Activated CD4-positive, alpha-beta T cell treated with anti-CD3 and anti-CD28 coated beads, Interleukin-2, amount 10 ng/mL, durations not matched to agents 24 days and 14 days (primary cell): ENCODE data around the gene HYCC2. TPM values are rescaled to one million over a fixed set of nuclear protein-coding genes. Genes with fewer than 3 reads are reported as not detected.
"Not testable (repeated sequence)": the region's sequence is repeated elsewhere in the genome, so short reads cannot be mapped to it uniquely, and the experiment has no call there.

ENCODE experiments used
- DNase-seq: peaks from one replicate; pipeline ENCODE4 v3.0.0; 2022
- H3K27ac Mint-ChIP-seq: one replicate; pipeline ENCODE4 v1.8.0; 2022; ENCODE audit warnings: mild to moderate bottlenecking, mixed read lengths
- H3K27me3 Mint-ChIP-seq: one replicate; pipeline ENCODE4 v1.8.0; 2022; ENCODE audit warnings: mixed read lengths
- H3K36me3 Mint-ChIP-seq: one replicate; pipeline ENCODE4 v1.8.0; 2022; ENCODE audit warnings: low read depth, mild to moderate bottlenecking, mixed read lengths
- H3K4me1 Mint-ChIP-seq: one replicate; pipeline ENCODE4 v1.8.0; 2021; ENCODE audit warnings: mixed read lengths
- H3K4me3 Mint-ChIP-seq: one replicate; pipeline ENCODE4 v1.8.0; 2022; ENCODE audit warnings: mild to moderate bottlenecking, moderate library complexity, mixed read lengths
- H3K9me3 Mint-ChIP-seq: one replicate; pipeline ENCODE4 v1.8.0; 2021; ENCODE audit warnings: mixed read lengths
- intact Hi-C: fragments of 100-400 bp; cut with micrococcal nuclease; formaldehyde crosslinking; loops from one replicate; pipeline ENCODE4 v1.15.1; 2023
- total RNA-seq: library from RNA; stranded (reverse); gene quantifications from 2 replicates; pipeline ENCODE4 v1.2.3, GENCODE V29; 2022

HYCC2 gene
- total RNA-seq, 1 donor from 2014 or later: 24.4 TPM

GRCh38 chr2:201057715-201058248, 13.7 kb downstream of the HYCC2 start:
- Mint-ChIP-seq H3K4me3 (no peak overlapping the region), H3K36me3 (peaks cover 24% of the 10 kb centered on the region), H3K4me1 (peaks cover 12% of the 10 kb centered on the region), H3K27ac (peak overlapping the region; percentile 13), H3K9me3 (no peaks in the 10 kb centered on the region), H3K27me3 (no peaks in the 10 kb centered on the region)
- intact Hi-C loops: no loop called here
- no peak for DNase-seq

GRCh38 chr2:201057087-201057521, 14.4 kb downstream of the HYCC2 start:
- no peak for DNase-seq
- no peak overlapping the region for H3K4me3 Mint-ChIP-seq
- peaks cover 26% of the 10 kb centered on the region for H3K36me3 Mint-ChIP-seq
- intact Hi-C loops: no loop called here
- H3K9me3 Mint-ChIP-seq: no peaks in the 10 kb centered on the region
- peaks cover 17% of the 10 kb centered on the region for H3K4me1 Mint-ChIP-seq
- H3K27me3 Mint-ChIP-seq: no peaks in the 10 kb centered on the region
- H3K27ac Mint-ChIP-seq: no peak overlapping the region

- Mint-ChIP-seq H3K36me3 (peaks cover 34% of the 10 kb centered on the region), H3K9me3 (peaks cover 4% of the 10 kb centered on the region)
Measured at GRCh38 chr2:201049455-201049854, 22.0 kb downstream of the HYCC2 start.

GRCh38 chr2:201046881-201047280, 24.6 kb downstream of the HYCC2 start:
- Mint-ChIP-seq H3K27ac (no peak overlapping the region), H3K4me3 (no peak overlapping the region), H3K27me3 (no peaks in the 10 kb centered on the region), H3K4me1 (no peaks in the 10 kb centered on the region), H3K9me3 (peaks cover 4% of the 10 kb centered on the region), H3K36me3 (peaks cover 38% of the 10 kb centered on the region)
- intact Hi-C loops: no loop called here
- DNase-seq: no peak

More at GRCh38 chr2:201049455-201049854, 22.0 kb downstream of the HYCC2 start:
- intact Hi-C loops: no loop called here
- no peak overlapping the region for H3K27ac Mint-ChIP-seq
- DNase-seq: no peak
- peaks cover 6% of the 10 kb centered on the region for H3K4me1 Mint-ChIP-seq
- H3K4me3 Mint-ChIP-seq: no peak overlapping the region
- no peaks in the 10 kb centered on the region for H3K27me3 Mint-ChIP-seq

- H3K27me3 Mint-ChIP-seq, DNase-seq, H3K4me3 Mint-ChIP-seq, H3K4me1 Mint-ChIP-seq, H3K9me3 Mint-ChIP-seq, H3K27ac Mint-ChIP-seq, intact Hi-C loops: not testable (repeated sequence)
- H3K36me3 Mint-ChIP-seq: peaks cover 42% of the 10 kb centered on the region
Measured at GRCh38 chr2:201043050-201043449, 28.4 kb downstream of the HYCC2 start.

GRCh38 chr2:201042451-201042850, 29.0 kb downstream of the HYCC2 start:
- H3K27ac Mint-ChIP-seq, H3K27me3 Mint-ChIP-seq, H3K4me3 Mint-ChIP-seq, H3K4me1 Mint-ChIP-seq, DNase-seq, intact Hi-C loops, H3K9me3 Mint-ChIP-seq: not testable (repeated sequence)
- peaks cover 40% of the 10 kb centered on the region for H3K36me3 Mint-ChIP-seq

GRCh38 chr2:201040867-201041628, 30.4 kb downstream of the HYCC2 start:
- H3K36me3 Mint-ChIP-seq: peaks cover 41% of the 10 kb centered on the region
- intact Hi-C loops: no loop called here
- H3K27ac Mint-ChIP-seq: no peak overlapping the region

GRCh38 chr2:201038855-201039254, 32.6 kb downstream of the HYCC2 start:
- H3K4me3 Mint-ChIP-seq: no peak overlapping the region
- no peaks in the 10 kb centered on the region for H3K4me1 Mint-ChIP-seq
- H3K27me3 Mint-ChIP-seq: no peaks in the 10 kb centered on the region
- no peaks in the 10 kb centered on the region for H3K9me3 Mint-ChIP-seq
- intact Hi-C loops: no loop called here
- H3K27ac Mint-ChIP-seq: no peak overlapping the region
- DNase-seq: no peak
- peaks cover 46% of the 10 kb centered on the region for H3K36me3 Mint-ChIP-seq

More at GRCh38 chr2:201040867-201041628, 30.4 kb downstream of the HYCC2 start:
- H3K9me3 Mint-ChIP-seq: no peaks in the 10 kb centered on the region
- H3K4me3 Mint-ChIP-seq: no peak overlapping the region
- DNase-seq: no peak
- H3K4me1 Mint-ChIP-seq: no peaks in the 10 kb centered on the region
- no peaks in the 10 kb centered on the region for H3K27me3 Mint-ChIP-seq

- H3K27me3 Mint-ChIP-seq, intact Hi-C loops, H3K4me1 Mint-ChIP-seq, DNase-seq, H3K9me3 Mint-ChIP-seq, H3K27ac Mint-ChIP-seq, H3K4me3 Mint-ChIP-seq: not testable (repeated sequence)
- H3K36me3 Mint-ChIP-seq: peaks cover 45% of the 10 kb centered on the region
Measured at GRCh38 chr2:201038361-201038760, 33.1 kb downstream of the HYCC2 start.

- not testable (repeated sequence) for H3K27ac Mint-ChIP-seq
Measured at GRCh38 chr2:201034355-201034754, 37.1 kb downstream of the HYCC2 start.

GRCh38 chr2:201024518-201024917, 47.0 kb downstream of the HYCC2 start:
- H3K9me3 Mint-ChIP-seq: peaks cover 6% of the 10 kb centered on the region
- no peak overlapping the region for H3K27ac Mint-ChIP-seq
- DNase-seq: no peak
- no peaks in the 10 kb centered on the region for H3K27me3 Mint-ChIP-seq
- H3K4me1 Mint-ChIP-seq: peaks cover 19% of the 10 kb centered on the region
- intact Hi-C loops: no loop called here
- H3K4me3 Mint-ChIP-seq: no peak overlapping the region
- H3K36me3 Mint-ChIP-seq: peaks cover 37% of the 10 kb centered on the region

More at GRCh38 chr2:201034355-201034754, 37.1 kb downstream of the HYCC2 start:
- H3K9me3 Mint-ChIP-seq, DNase-seq, H3K4me3 Mint-ChIP-seq, H3K27me3 Mint-ChIP-seq, H3K4me1 Mint-ChIP-seq, intact Hi-C loops: not testable (repeated sequence)
- peaks cover 38% of the 10 kb centered on the region for H3K36me3 Mint-ChIP-seq

GRCh38 chr2:201021914-201022313, 49.6 kb downstream of the HYCC2 start:
- peak; percentile 62 for DNase-seq
- Mint-ChIP-seq H3K27ac (no peak overlapping the region), H3K27me3 (no peaks in the 10 kb centered on the region), H3K4me3 (peak overlapping the region; percentile 5), H3K9me3 (no peaks in the 10 kb centered on the region), H3K4me1 (peaks cover 17% of the 10 kb centered on the region), H3K36me3 (peaks cover 27% of the 10 kb centered on the region)
- intact Hi-C loops: no loop called here
